Loucy (cell line): ENCODE data around the gene UBAC2.
"Not testable (repeated sequence)": the region's sequence is repeated elsewhere in the genome, so short reads cannot be mapped to it uniquely, and the experiment has no call there.

Source experiments
- H2AFZ ChIP-seq: fragments of 200-600 bp; sonication (generic); 2 replicates; pipeline ENCODE4 v1.6.0; 2016; ENCODE audit warnings: antibody characterized with exemption, mild to moderate bottlenecking, low read length, moderate library complexity
- H3F3A ChIP-seq: fragments of 200-600 bp; 2 replicates; pipeline ENCODE4 v1.6.0; 2016; ENCODE audit warnings: antibody characterized with exemption, low read depth, mild to moderate bottlenecking
- H3K27me3 ChIP-seq: fragments of 200-600 bp; sonication (generic); 2 replicates; pipeline ENCODE4 v1.6.1; 2014; ENCODE audit warnings: low read length, mild to moderate bottlenecking; ENCODE audit not compliant: insufficient read depth, poor library complexity, severe bottlenecking
- H3K36me3 ChIP-seq: fragments of 200-600 bp; sonication (generic); 2 replicates; pipeline ENCODE4 v1.6.1; 2016; ENCODE audit warnings: low read length; ENCODE audit not compliant: insufficient read depth
- H3K4me1 ChIP-seq: fragments of 200-600 bp; sonication (generic); 2 replicates; pipeline ENCODE4 v1.5.1; 2014; ENCODE audit warnings: low read length, mild to moderate bottlenecking; ENCODE audit not compliant: insufficient read depth, poor library complexity, severe bottlenecking
- H3K4me2 ChIP-seq: fragments of 200-600 bp; sonication (generic); 2 replicates; pipeline ENCODE4 v1.6.0; 2014; ENCODE audit warnings: antibody characterized with exemption, low read length, low read depth, mild to moderate bottlenecking; ENCODE audit not compliant: poor library complexity, severe bottlenecking
- H3K4me3 ChIP-seq: fragments of 200-600 bp; sonication (generic); 2 replicates; pipeline ENCODE4 v1.5.1; 2014; ENCODE audit warnings: low read length, mild to moderate bottlenecking, mixed read lengths; ENCODE audit not compliant: poor library complexity, severe bottlenecking
- H3K79me2 ChIP-seq: fragments of 200-600 bp; sonication (generic); 2 replicates; pipeline ENCODE4 v1.6.1; 2014; ENCODE audit warnings: low read length; ENCODE audit not compliant: insufficient read depth
- H3K9ac ChIP-seq: fragments of 200-600 bp; sonication (generic); 2 replicates; pipeline ENCODE4 v1.6.0; 2014; ENCODE audit warnings: mild to moderate bottlenecking, low read depth, low read length, moderate library complexity; ENCODE audit not compliant: poor library complexity, severe bottlenecking
- H3K9me2 ChIP-seq: fragments of 200-600 bp; sonication (generic); replicated peaks from 2 replicates; pipeline ENCODE4 v1.6.1; 2016; ENCODE audit warnings: low read depth, low read length, mixed read lengths
- H3K9me3 ChIP-seq: fragments of 200-600 bp; sonication (generic); 2 replicates; pipeline ENCODE4 v1.6.1; 2014; ENCODE audit warnings: mild to moderate bottlenecking, antibody characterized with exemption, low read length, low read depth; ENCODE audit not compliant: insufficient read depth
- H4K20me1 ChIP-seq: fragments of 200-600 bp; sonication (generic); 2 replicates; pipeline ENCODE4 v1.6.0; 2014; ENCODE audit warnings: antibody characterized with exemption, low read length, mild to moderate bottlenecking; ENCODE audit not compliant: insufficient read depth, poor library complexity, severe bottlenecking
- EZH2phosphoT487 ChIP-seq: fragments of 200-600 bp; IDR thresholded peaks from 2 replicates; pipeline ENCODE4 v1.6.1; 2018; ENCODE audit warnings: antibody characterized with exemption, mild to moderate bottlenecking, moderate library complexity, borderline replicate concordance
- TF ChIP-seq, protein P1 (sequence below): fragments of 200-600 bp; sonication (generic); conservative IDR thresholded peaks from 2 replicates; pipeline ENCODE4 v1.5.1; 2014; ENCODE audit warnings: mild to moderate bottlenecking, antibody characterized with exemption, low read length

Gene UBAC2

DNA sequence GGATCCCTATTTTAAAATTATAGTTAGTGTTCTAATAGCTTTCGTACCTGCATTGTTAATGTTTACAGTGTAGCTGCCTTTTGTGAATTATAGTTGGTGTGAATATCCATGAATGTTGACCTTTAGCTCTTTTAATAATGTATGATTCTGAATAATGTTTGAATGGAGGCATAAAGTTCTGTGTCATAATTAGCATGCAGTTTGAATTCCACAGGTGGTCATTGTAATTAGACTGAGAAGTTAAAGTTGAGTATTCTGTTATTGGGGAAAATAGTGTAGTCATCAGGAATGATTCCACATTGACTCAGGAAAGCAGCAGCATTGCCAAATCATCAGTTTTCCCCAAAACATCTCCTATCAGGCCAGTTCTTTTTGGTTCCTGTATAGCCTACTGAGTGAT, 45.4 kb downstream of the UBAC2 start:
- H3K9me2 ChIP-seq = no peaks in the 10 kb centered on the region

DNA sequence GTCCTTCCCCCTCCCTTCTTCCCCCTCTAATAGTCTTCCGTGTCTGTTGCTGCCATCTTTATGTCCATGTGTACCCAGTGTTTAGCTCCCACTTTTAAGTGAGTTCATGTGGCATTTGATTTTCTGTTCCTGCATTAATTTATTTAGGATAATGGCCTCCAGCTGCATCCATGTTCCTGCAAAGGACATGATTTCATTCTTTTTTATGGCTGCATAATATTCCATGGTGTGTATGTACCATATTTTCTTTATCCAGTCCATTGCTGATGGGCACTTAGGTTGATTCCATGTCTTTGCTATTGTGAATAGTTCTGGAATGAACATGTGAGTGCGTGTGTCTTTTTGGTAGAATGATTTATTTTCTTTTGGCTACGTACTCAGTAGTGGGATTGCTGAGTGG, 48.5 kb downstream of the UBAC2 start:
- H3K9me3 ChIP-seq, H3K9ac ChIP-seq, H2AFZ ChIP-seq, H4K20me1 ChIP-seq, H3K4me1 ChIP-seq, H3F3A ChIP-seq, H3K4me2 ChIP-seq, H3K9me2 ChIP-seq, H3K4me3 ChIP-seq, H3K27me3 ChIP-seq: not testable (repeated sequence)
- Histone ChIP-seq H3K79me2 (peaks cover 35% of the 10 kb centered on the region), H3K36me3 (peaks cover 54% of the 10 kb centered on the region; the same call in 1 of the 2 replicates)

More for the DNA sequence above, 45.4 kb downstream of the UBAC2 start:
- no peak overlapping the region for H3K4me3 ChIP-seq
- H3K4me1 ChIP-seq = no peaks in the 10 kb centered on the region
- TF ChIP-seq, protein P1, sequence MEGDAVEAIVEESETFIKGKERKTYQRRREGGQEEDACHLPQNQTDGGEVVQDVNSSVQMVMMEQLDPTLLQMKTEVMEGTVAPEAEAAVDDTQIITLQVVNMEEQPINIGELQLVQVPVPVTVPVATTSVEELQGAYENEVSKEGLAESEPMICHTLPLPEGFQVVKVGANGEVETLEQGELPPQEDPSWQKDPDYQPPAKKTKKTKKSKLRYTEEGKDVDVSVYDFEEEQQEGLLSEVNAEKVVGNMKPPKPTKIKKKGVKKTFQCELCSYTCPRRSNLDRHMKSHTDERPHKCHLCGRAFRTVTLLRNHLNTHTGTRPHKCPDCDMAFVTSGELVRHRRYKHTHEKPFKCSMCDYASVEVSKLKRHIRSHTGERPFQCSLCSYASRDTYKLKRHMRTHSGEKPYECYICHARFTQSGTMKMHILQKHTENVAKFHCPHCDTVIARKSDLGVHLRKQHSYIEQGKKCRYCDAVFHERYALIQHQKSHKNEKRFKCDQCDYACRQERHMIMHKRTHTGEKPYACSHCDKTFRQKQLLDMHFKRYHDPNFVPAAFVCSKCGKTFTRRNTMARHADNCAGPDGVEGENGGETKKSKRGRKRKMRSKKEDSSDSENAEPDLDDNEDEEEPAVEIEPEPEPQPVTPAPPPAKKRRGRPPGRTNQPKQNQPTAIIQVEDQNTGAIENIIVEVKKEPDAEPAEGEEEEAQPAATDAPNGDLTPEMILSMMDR = no peak
- TF ChIP-seq EZH2phosphoT487 = no peak
- no peaks in the 10 kb centered on the region for H3F3A ChIP-seq
- peaks cover 56% of the 10 kb centered on the region; the same call in 1 of the 2 replicates for H3K36me3 ChIP-seq
- peaks cover 4% of the 10 kb centered on the region for H4K20me1 ChIP-seq
- H3K9me3 ChIP-seq = no peaks in the 10 kb centered on the region
- H3K27me3 ChIP-seq = no peaks in the 10 kb centered on the region
- H3K4me2 ChIP-seq = no peak overlapping the region
- H3K9ac ChIP-seq = no peak overlapping the region
- peaks cover 29% of the 10 kb centered on the region for H3K79me2 ChIP-seq
- H2AFZ ChIP-seq = no peak overlapping the region

DNA sequence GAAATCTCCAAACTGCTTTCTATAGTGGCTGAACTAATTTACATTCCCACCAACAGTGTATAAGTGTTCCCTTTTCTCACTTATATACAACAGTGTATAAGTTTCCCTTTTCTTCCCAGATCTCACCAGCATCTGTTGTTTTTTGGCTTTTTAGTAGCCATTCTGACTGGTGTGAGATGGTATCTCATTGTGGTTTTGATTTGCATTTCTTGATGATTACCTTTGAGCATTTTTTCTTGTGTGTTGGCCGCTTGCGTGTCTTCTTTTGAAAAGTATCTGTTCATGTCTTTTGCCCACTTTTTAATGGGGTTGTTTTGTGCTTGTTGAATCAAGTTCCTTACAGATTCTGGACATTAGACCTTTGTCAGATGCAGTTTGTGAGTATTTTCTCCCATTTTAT, 49.0 kb downstream of the UBAC2 start:
- not testable (repeated sequence) for H3K4me3 ChIP-seq, H3K27me3 ChIP-seq, H4K20me1 ChIP-seq, H3F3A ChIP-seq, H3K9ac ChIP-seq, H2AFZ ChIP-seq, H3K4me1 ChIP-seq, H3K4me2 ChIP-seq, H3K9me2 ChIP-seq, H3K9me3 ChIP-seq
- peaks cover 35% of the 10 kb centered on the region for H3K79me2 ChIP-seq
- H3K36me3 ChIP-seq = peaks cover 52% of the 10 kb centered on the region; the same call in 1 of the 2 replicates

DNA sequence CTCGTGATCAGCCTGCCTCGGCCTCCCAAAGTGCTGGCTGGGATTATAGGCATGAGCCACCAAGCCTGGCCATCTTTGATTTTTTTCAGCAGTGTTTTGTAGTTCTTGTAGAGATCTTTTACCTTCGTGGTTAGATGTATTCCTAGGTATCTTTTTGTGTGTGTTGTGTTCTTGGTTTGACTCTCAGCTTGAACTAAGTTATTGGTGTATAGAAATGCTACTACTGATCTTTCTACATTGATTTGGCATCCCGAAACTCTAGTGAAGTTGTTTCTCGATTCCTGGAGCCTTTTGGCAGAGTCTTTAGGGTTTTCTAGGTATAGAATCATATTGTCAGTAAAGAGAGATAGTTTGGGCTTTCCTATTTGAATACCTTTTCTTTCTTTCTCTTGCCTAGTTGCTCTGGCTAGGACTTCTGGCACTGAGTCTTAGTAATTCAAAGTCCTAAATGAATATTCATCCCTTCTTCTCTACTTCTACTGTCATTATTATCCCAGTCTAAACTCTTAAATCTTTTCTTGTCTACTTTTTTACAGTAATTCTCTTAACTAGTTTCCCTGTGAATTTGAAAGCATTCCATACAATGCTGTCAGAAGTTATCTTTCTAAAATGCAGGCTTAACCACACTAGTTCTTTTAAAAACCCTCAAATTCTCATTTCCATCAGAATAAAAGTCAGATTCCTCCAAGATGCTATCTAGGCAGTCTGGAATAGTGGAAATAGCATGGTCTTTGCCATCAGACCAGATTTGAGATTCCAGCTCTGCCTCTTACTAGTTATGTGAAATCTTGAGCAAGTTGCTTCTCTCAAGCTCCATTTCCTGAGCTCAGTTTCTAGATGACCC, 50.5 kb downstream of the UBAC2 start:
- peaks cover 52% of the 10 kb centered on the region; the same call in 1 of the 2 replicates for H3K36me3 ChIP-seq
- H4K20me1 ChIP-seq = no peaks in the 10 kb centered on the region
- no peak overlapping the region for H3K9ac ChIP-seq
- no peaks in the 10 kb centered on the region for H3K27me3 ChIP-seq
- no peaks in the 10 kb centered on the region for H3F3A ChIP-seq
- H3K9me3 ChIP-seq = no peaks in the 10 kb centered on the region
- H2AFZ ChIP-seq = no peak overlapping the region
- H3K4me2 ChIP-seq = no peak overlapping the region
- H3K4me1 ChIP-seq = no peaks in the 10 kb centered on the region
- no peaks in the 10 kb centered on the region for H3K9me2 ChIP-seq
- peaks cover 35% of the 10 kb centered on the region for H3K79me2 ChIP-seq
- no peak overlapping the region for H3K4me3 ChIP-seq
- TF ChIP-seq, protein P1 = no peak
- no peak for TF ChIP-seq EZH2phosphoT487
